ACC112 (cell line): ENCODE data around the gene NUP160.
"Not testable (repeated sequence)": the region's sequence is repeated elsewhere in the genome, so short reads cannot be mapped to it uniquely, and the experiment has no call there.

Experiments used
- H2AFZ ChIP-seq: fragments of 200-600 bp; sonication (generic); one replicate; pipeline ENCODE4 v1.6.0; 2017; ENCODE audit warnings: antibody characterized with exemption, low read length; ENCODE audit not compliant: unreplicated experiment
- H3K27ac ChIP-seq: fragments of 200-600 bp; sonication (generic); 2 replicates; pipeline ENCODE4 v1.5.1; 2014; ENCODE audit warnings: low read depth, mild to moderate bottlenecking, antibody characterized with exemption, low read length, moderate library complexity
- H3K27me3 ChIP-seq: fragments of 200-600 bp; sonication (generic); 2 replicates; pipeline ENCODE4 v1.6.1; 2014; ENCODE audit warnings: mild to moderate bottlenecking, antibody characterized with exemption, low read length, moderate library complexity, mixed read lengths; ENCODE audit not compliant: insufficient read depth
- H3K36me3 ChIP-seq: fragments of 200-600 bp; sonication (generic); 2 replicates; pipeline ENCODE4 v1.6.1; 2016; ENCODE audit warnings: mild to moderate bottlenecking, antibody characterized with exemption, low read length, moderate library complexity, mixed read lengths; ENCODE audit not compliant: insufficient read depth
- H3K4me1 ChIP-seq: fragments of 200-600 bp; sonication (generic); one replicate; pipeline ENCODE4 v1.6.1; 2016; ENCODE audit warnings: low read length, mixed read lengths; ENCODE audit not compliant: insufficient read depth, unreplicated experiment, control insufficient read depth
- H3K4me3 ChIP-seq: fragments of 200-600 bp; sonication (generic); 2 replicates; pipeline ENCODE4 v1.5.1; 2014; ENCODE audit warnings: mild to moderate bottlenecking, low read depth, low read length
- H3K79me2 ChIP-seq: fragments of 200-600 bp; sonication (generic); one replicate; pipeline ENCODE4 v1.6.0; 2016; ENCODE audit warnings: low read length; ENCODE audit not compliant: control insufficient read depth, unreplicated experiment, insufficient read depth

NUP160 gene

DNA sequence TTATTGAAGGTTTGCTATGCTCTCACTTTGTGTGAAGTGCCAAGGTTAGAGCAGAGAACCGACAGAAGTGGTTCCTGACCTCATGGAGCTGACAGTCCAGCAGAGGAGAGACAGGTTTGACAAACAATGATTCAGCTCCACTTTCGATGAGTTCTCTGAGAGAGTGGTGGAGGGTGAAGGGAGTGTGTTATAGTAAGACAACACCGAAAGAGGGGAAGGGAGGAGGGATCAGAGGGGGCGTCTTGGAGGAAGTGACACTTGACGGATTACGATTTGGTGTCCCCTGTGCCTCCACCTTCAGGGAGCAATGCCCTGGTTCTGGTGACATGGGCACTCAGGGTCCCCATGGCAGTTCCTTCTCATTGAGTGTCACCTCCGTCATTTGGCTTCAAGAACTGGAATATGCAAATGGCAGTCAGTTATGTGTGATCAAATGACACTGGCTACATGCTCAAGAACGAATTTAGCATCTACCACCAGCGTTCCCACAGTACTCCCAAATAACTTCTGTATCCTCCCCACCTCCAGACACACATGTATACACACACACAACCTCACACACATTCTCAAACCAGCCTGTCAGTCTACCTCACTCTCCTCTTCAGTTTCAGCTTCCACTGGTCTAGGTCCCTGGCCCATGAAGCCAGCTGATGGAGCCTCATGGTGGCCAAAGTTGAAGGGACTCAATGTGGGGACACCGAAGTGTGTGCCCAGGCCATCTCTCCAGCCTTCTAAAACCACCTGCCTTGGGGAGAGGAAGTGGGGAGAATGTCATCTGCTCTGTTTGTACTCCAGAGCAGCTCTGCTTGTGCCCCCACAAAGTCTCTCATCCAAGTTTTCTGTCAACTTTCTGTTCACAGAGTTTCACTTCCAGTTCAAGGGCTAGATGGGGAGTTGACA, 31.4 kb upstream of the NUP160 start:
- H3K4me3 ChIP-seq, result no peak overlapping the region
- no peak overlapping the region for H3K27ac ChIP-seq
- H2AFZ ChIP-seq, result no peak overlapping the region

DNA sequence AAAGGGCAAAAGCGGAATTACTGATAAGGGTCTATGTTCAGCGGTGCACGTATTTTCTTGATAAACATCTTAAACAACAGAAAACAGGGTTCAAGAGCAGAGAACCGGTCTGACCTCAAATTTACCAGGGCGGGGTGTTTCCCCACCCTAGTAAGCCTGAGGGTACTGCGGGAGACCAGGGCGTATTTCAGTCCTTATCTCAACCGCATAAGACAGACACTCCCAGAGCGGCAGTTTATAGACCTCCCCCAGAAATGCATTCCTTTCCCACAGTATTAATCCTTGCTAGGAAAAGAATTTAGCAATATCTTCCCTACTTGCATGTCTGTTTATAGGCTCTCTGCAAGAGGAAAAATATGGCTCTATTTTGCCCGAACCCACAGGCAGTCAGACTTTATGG, 27.7 kb upstream of the NUP160 start:
- H3K79me2 ChIP-seq, H3K4me1 ChIP-seq, H3K4me3 ChIP-seq, H3K27me3 ChIP-seq, H3K27ac ChIP-seq, H2AFZ ChIP-seq, H3K36me3 ChIP-seq: not testable (repeated sequence)

More for the DNA sequence above, 31.4 kb upstream of the NUP160 start:
- no peaks in the 10 kb centered on the region for H3K4me1 ChIP-seq
- no peaks in the 10 kb centered on the region for H3K79me2 ChIP-seq
- no peaks in the 10 kb centered on the region for H3K27me3 ChIP-seq
- H3K36me3 ChIP-seq, result no peaks in the 10 kb centered on the region

DNA sequence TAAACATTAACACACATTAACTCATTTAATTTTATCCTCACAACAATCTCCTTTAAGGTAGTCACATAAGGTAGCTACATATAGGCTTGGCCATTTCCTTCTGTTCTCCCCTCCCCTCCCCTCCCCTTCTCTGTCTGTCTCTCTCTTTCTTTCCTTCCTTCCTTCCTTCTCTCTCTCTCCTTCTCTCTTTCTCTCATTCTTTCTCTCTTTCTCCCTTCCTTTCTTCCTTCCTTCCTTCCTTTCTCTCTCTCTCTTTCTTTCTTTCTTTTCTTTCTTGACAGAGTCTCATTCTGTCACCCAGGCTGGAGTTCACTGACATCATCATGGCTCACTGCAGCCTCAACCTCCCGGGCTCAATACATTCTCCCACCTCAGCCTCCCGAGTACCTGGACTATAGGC, 22.3 kb upstream of the NUP160 start:
- H3K4me3 ChIP-seq, result no peak overlapping the region
- no peaks in the 10 kb centered on the region for H3K79me2 ChIP-seq
- no peaks in the 10 kb centered on the region for H3K36me3 ChIP-seq
- no peak overlapping the region; the same call in 1 of the 2 replicates for H3K27ac ChIP-seq
- no peaks in the 10 kb centered on the region for H3K27me3 ChIP-seq
- no peak overlapping the region for H2AFZ ChIP-seq
- H3K4me1 ChIP-seq, result peaks cover 14% of the 10 kb centered on the region

DNA sequence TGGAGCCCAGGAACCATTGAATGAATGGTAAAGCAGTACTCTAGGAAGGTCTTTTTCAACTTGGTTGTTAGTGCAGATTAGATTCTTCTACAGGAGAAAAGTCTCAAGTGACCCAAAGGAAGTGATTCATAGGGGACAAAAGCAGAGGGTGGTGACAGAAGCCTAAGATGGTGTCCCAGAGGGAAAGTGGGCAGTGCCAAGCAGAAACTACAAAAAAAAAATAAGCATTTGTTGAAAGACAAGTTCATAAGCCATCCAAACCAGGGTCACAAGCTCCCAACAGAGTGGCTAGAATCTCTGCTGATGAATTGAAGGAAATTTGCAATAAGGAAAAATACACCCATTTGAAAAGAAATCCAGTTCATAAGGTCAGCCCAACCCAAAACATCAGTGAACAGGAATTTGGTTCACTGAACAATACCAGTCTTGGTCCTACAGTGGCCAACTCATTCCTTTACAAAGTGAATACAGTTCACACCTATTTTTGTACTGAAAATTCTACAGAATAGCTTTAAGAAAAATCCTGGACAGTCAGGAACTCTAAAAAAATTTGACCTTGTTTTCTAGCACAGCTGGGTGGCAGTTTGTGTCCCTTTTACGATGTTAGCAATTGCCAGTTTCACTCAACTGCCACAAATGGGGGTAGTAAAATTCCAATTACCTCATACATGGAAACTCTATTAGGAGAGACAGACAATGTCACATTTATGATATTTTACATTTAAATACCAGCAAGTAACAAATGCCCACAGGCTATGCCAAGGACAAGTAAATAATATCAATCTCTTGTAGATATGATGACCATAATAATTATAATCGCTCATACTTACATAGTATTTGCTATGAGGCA, 21.6 kb upstream of the NUP160 start:
- H3K4me1 ChIP-seq, result peaks cover 15% of the 10 kb centered on the region
- no peaks in the 10 kb centered on the region for H3K79me2 ChIP-seq
- H3K36me3 ChIP-seq, result no peaks in the 10 kb centered on the region
- no peaks in the 10 kb centered on the region for H3K27me3 ChIP-seq
- no peak overlapping the region for H3K4me3 ChIP-seq
- H2AFZ ChIP-seq, result no peak overlapping the region
- H3K27ac ChIP-seq, result peak overlapping the region; percentile 7

DNA sequence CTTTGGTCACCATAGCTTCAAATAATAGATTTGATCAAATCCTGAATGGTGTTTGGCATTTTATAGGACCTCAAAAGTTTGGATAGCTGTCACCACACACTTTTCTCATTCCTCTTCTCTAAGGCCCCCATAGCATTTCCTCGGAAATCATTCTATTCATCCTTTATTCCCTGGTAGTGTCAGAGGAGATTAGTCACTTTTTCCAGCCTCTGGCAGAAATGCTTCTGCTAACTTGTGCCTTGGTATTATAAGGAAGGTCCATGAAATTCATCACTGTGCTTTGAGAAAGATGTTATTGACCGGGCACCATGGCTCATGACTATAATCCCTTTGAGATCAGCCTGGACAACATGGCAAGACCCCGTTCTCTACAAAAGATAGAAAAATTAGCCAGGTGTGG, 19.7 kb upstream of the NUP160 start:
- no peak overlapping the region for H2AFZ ChIP-seq
- no peaks in the 10 kb centered on the region for H3K27me3 ChIP-seq
- no peak overlapping the region for H3K4me3 ChIP-seq
- no peaks in the 10 kb centered on the region for H3K36me3 ChIP-seq
- H3K27ac ChIP-seq, result no peak overlapping the region
- no peaks in the 10 kb centered on the region for H3K79me2 ChIP-seq
- H3K4me1 ChIP-seq, result peaks cover 34% of the 10 kb centered on the region

DNA sequence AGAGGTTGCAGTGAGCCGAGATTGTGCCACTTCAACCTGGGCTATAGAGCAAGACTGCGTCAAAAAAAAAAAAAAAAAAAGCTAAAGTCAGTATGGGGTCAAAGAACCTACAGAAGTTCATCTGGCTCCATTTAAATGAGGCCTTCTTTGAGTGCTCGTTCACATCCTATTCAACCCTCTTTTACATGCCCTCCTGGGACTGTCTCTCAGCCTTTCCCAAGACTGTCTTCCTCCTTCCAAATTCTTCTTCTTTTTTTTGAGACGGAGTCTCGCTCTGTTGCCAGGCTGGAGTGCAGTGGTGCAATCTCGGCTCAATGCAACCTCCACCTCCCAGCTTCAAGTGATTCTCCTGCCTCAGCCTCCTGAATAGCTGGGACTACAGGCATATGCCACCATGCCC, 18.7 kb upstream of the NUP160 start:
- H3K27me3 ChIP-seq, H3K27ac ChIP-seq: not testable (repeated sequence)

DNA sequence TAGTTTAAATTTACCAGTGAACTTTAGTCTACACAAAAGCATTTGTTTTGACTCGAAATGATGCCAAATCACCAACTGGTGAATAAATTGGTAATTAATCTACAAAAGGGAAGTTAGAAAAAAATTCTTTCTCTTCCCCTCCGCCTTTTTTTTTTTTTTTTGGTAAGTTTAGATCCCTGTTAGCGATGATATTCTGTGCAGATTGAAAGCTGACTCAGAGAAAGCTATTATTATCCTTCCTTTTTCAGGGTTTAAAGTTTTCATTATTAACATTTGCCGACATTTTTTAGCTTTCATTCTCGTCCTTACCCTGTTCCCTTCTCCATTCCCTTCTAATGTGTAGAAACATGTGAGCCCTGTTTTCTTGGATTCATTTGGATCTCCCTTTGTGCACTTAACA, 16.8 kb upstream of the NUP160 start:
- Histone ChIP-seq H2AFZ (peak overlapping the region; percentile 58), H3K27ac (peak overlapping the region; percentile 93), H3K36me3 (no peaks in the 10 kb centered on the region), H3K79me2 (no peaks in the 10 kb centered on the region), H3K27me3 (no peaks in the 10 kb centered on the region), H3K4me1 (peaks cover 45% of the 10 kb centered on the region), H3K4me3 (peak overlapping the region; percentile 67)

More for the DNA sequence above, 18.7 kb upstream of the NUP160 start:
- H3K36me3 ChIP-seq, H3K4me3 ChIP-seq, H2AFZ ChIP-seq, H3K79me2 ChIP-seq: not testable (repeated sequence)
- H3K4me1 ChIP-seq, result peaks cover 43% of the 10 kb centered on the region

DNA sequence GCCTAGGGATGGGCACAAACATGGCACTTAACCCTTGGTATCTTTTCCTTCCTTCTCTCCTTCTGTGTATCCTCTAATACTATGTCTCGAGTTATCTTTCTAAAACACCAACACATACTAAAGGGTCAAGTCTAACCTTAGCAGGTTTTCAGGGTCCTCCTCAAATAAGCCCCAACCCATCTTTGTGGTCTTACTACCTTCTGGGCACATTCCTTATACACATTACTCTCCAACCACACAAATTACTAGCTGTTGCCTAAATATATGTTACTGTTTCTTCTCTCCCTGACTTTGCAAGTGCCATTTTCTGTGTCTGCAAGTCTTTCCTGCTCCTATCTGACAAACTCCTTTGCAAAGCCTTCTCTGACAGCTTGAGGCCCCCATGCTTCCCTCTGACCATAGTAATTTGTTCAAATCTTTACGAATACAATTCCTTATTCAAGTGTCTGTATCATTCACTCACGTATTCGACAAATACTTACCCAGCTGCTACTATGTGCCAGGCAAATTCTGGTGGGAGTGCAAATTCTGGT, 15.8 kb upstream of the NUP160 start:
- Histone ChIP-seq H3K4me1 (peaks cover 36% of the 10 kb centered on the region), H3K27ac (peak overlapping the region; percentile 93), H3K27me3 (no peaks in the 10 kb centered on the region), H3K4me3 (peak overlapping the region; percentile 67), H2AFZ (peak overlapping the region; percentile 58), H3K79me2 (no peaks in the 10 kb centered on the region), H3K36me3 (no peaks in the 10 kb centered on the region)

DNA sequence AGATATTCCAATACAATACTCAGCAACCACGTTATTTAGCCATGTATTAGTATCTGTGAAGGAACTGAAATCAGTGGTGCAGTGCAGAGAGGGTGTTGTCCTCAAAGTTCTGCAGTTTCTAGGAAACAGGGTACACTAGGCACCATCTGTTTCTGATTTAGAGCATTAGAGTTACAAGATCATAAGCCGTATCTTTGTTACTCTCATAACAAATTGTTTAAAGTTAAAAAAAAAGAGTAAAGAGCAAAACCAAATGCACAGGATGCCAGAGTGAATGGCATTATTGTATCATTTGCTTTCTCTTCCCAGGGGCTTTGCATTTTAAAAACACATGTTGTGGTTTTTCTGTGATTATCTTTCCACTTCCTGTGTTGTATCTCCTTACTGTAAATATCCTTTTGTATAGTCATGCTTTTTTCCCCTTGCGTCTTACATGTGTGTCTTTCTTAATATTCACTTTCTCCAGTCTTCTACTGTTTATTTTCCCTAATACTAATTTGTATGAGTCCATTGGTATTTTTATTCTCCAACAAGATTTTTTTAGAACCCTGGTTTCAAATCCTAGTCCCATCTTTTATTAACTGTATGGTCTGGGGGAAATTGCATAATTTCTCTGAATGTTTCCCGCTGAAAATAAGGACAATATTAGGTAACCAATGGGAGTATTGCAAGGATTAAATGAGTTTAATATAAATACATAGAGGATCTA, 15.2 kb upstream of the NUP160 start:
- no peaks in the 10 kb centered on the region for H3K79me2 ChIP-seq
- no peaks in the 10 kb centered on the region for H3K36me3 ChIP-seq
- H3K27ac ChIP-seq, result peak overlapping the region; percentile 93
- H3K27me3 ChIP-seq, result no peaks in the 10 kb centered on the region
- H3K4me1 ChIP-seq, result peaks cover 36% of the 10 kb centered on the region
- peak overlapping the region; percentile 58 for H2AFZ ChIP-seq
- H3K4me3 ChIP-seq, result peak overlapping the region; percentile 67

GRCh38 chr11:47861728-47862127, 13.6 kb upstream of the NUP160 start:
- Histone ChIP-seq H3K36me3 (no peaks in the 10 kb centered on the region), H3K27ac (peak overlapping the region; percentile 93), H3K4me1 (peaks cover 45% of the 10 kb centered on the region), H3K27me3 (no peaks in the 10 kb centered on the region), H2AFZ (no peak overlapping the region), H3K4me3 (no peak overlapping the region), H3K79me2 (no peaks in the 10 kb centered on the region)
